Urothelium cell line (cell line): ENCODE measurements around the gene THTPA.
"Not testable (repeated sequence)": the region's sequence is repeated elsewhere in the genome, so short reads cannot be mapped to it uniquely, and the experiment has no call there.

Experiments
- DNase-seq: peaks from one replicate; pipeline ENCODE4 v3.0.0; 2011; ENCODE audit warnings: low spot score, mixed read lengths
- FAIRE-seq: peaks from 2 replicates; lab custom pipeline; 2011; peaks lifted over from hg19 to GRCh38; lab: Jason Lieb, UNC

The THTPA gene

DNA sequence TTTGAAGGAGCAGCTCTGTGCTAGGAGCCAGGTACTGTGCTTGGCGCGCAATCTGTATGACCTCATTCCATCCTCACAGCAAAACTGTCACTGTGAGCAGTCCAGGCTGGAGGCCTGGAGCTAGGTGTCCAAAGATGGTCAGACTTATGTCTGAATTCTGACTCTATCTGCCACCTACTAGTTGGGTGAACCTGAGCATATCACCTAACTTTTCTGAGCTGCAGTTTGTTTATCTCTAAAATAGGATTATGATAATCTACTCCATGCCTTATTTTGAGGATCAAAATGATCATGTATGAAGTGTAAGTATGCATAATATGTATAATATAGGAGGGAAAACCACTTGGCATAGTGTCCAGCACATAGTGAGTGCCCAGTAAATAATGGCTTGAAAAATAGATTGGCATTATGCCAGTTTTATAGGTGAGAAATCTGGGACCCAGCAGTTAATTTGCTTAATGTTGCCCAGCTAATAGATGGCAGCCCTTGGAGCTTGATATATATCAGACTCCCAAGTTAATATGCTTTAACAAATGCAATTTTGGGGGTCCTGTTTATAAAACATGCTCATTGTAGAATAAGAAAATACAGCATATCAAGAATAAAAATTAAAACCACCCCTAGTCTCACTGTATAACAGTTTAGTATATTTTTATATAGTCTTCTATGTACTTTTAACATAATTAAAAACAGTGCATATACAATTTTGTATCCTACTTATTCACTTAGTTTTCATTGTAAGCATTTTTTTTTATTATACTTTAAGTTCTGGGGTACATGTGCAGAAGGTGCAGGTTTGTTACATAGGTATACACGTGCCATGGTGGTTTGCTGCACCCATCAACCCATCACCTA, 27.1 kb downstream of the THTPA start:
- FAIRE-seq (no peak), DNase-seq (no peak)

DNA sequence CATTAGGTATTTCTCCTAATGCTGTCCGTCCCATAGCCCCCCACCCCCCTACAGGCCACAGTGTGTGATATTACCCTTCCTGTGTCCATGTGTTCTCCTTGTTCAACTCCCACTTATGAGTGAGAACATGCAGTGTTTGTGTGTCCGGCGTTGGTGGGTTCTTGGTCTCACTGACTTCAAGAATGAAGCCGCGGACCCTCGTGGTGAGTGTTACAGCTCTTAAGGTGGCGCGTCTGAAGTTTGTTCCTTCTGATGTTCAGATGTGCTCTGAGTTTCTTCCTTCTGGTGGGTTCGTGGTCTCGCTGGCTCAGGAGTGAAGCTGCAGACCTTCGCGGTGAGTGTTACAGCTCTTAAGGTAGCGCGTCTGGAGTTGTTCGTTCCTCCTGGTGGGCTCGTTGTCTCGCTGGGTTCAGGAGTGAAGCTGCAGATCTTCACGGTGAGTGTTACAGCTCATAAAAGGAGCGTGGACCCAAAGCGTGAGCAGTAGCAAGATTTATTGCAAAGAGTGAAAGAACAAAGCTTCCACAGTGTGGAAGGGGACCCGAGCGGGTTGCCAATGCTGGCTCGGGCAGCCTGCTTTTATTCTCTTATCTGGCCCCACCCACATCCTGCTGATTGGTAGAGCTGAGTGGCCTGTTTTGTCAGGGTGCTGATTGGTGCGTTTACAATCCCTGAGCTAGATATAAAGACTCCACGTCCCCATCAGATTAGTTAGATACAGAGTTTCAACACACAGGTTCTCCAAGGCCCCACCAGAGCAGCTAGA, 27.9 kb downstream of the THTPA start:
- not testable (repeated sequence) for DNase-seq, FAIRE-seq

DNA sequence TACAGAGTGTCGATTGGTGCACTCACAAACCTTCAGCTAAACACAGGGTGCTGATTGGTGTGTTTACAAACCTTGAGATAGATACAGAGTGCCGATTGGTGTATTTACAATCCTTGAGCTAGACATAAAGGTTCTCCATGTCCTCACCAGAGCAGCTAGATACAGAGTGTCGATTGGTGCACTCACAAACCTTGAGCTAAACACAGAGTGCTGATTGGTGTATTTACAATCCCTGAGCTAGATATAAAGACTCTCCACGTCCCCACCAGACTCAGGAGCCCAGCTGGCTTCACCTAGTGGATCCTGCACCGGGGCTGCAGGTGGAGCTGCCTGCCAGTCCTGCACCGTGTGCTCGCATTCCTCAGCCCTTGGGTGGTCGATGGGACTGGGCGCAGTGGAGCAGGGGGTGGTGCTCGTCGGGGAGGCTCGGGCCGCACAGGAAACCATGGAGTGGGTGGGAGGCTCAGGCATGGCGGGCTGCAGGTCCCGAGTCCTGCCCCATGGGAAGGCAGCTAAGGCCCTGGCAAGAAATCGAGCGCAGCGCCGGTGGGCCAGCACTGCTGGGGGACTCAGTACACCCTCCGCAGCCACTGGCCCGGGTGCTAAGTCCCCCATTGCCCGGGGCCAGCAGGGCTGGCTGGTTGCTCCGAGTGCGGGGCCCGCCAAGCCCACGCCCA, 28.6 kb downstream of the THTPA start:
- not testable (repeated sequence) for FAIRE-seq, DNase-seq

DNA sequence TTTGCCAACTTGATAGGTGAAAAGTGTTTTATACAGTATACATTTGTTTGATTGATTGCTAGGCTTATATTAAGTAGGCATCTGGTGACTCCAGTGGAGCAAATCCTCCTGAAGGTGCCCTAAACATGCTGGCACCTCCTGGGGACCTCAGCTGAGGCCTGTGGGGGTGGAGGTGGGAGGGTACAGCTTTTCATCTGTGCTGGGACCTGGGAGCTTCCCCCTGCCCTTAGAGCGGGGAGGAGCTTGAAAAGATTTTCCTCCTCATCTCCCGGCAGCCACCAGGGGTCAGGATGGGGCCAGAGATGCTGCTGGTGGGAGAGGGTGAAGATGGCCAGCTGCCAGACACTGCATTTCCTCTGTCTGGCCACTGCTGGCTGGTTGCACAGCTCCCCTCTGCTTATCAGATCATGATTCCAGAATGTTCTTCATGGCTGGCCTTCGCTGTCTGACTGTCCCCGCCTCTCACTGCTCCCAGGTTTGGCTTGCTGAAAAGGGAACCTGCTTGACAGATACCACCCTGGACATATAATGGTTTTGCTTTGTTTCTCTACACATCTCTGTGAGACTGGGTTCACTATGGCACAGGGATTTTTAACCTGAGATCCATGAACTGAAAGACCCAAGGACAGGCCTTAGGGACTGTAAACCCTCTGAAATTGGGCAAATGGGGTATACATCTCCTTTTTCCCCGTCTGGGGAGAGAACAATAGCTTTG, 33.0 kb downstream of the THTPA start:
- peak; percentile 92 for FAIRE-seq

DNA sequence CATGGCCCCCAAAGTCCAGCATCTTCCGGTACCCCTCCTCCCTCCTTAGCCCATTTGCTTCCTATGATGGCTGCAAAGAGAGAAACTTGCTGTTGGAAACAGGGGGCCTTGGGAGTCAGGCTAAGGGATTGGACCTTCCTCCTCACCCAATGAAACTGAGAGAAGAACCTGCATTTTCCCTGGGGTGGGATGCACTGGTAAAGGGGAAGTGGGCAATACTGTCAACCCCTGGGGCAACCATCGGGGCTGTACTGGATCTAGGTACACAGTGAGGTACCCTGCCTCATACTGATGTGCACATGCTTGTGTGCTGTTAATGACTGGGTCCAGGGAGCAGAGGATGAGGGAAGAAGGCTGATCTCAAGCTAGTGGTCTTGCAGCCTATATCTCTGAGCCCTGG, 33.5 kb downstream of the THTPA start:
- FAIRE-seq (no peak), DNase-seq (no peak)

More for the DNA sequence above, 33.0 kb downstream of the THTPA start:
- DNase-seq = peak; percentile 92

DNA sequence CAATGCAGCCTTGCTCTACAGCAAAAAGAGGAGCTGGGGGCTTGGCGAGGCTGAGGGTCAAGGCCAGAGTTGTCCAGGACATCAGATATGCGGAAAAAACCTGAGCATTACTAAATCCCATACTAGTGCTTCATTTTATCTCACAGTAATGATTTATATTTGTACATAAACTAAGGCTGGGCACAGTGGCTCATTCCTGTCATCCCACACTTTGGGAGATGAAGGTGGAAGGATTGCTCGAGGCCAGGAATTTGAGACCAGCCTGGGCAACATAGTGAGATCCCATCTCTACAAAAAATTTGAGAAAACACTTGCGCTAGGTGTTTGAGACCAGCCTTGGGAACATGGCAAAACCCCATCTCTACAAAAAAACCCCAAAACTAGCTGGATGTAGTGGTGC, 34.1 kb downstream of the THTPA start:
- no peak for DNase-seq
- no peak for FAIRE-seq

DNA sequence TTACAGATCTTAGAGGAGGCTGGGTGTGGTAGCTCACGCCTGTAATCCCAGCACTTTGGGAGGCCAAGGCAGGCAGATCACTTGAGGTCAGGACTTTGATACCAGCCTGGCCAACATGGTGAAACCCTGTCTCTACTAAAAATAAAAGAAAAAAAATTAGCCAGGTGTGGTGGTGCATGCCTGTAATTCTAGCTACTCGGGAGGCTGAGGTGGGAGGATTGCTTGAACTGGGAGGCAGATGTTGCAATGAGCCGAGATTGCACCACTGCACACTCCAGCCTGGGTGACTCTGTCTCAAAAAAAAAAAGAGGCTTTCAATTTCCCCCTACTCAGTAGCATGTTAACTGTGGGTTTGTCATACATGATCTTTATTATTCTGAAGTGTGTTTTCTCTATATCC, 38.1 kb downstream of the THTPA start:
- not testable (repeated sequence) for DNase-seq, FAIRE-seq

DNA sequence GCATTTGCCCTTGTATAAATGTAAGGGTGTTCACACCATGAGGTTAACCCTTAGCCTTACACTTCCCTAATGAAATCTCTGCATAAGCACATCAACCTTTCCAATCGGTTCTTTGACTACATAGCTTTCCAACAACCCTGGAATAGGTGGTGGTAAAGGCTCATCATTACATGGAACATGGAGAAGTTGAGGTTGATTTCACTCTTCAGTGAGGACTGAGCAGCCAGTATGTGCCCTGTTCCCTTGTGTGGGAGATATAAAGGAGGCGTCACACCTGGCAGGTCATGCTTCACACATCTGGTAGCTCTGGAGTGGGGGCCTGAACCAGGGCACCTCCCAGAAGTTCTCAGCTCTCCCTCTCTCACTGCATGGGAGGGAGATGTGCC, 44.2 kb downstream of the THTPA start:
- DNase-seq = no peak
- FAIRE-seq = no peak

DNA sequence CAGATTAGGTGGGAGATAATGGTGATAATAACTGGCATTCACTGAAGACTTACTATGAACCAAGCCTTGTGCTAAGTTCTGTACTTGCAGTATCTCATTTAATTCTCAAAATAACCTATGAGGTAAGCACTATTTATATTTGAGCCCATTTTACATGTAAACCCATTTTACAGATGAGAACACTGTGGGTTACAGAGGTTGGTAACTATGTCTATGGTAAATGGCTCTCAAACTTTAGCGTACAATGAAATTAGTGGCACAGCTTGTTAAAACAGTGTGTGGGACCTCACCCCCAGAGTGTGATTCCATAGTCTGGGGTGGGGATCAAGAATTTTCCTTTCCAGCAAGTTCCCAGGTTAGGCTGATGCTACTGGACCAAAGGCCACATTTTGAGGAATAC, 44.7 kb downstream of the THTPA start:
- DNase-seq (no peak), FAIRE-seq (no peak)

DNA sequence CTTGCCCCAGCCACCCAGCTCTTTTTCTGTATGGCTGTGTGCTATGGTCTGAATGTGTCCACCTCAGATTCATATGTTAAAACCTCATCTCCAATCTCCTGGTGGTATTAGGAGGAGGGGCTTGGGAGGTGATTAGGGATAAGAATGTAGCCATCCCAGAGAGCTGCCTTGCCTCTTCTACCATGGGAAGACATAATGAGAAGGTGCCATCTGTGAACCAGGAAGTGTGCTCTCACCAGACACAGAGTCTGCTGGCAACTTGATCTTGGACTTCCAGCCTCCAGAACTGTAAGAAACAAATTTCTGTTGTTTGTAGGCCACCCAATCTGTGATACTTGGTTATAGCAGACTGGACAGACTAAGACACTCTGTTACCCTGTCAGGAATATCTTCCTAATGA, 45.4 kb downstream of the THTPA start:
- no peak for DNase-seq

DNA sequence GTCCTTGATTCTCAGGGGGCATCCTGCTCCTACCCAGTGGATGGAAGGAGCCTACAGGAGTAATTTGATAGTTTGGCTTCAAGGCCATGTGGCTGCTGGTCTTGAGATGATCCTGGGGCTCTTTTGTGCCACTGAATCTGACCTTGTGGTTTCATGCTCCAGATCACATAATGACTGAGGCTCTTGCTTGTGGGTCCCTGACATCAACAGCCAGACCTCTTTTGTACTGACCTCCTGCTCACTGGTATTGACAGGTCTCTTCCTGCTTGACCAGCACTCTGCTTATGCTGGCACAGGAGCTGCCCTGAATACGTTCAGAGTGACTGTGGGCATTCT, 45.7 kb downstream of the THTPA start:
- FAIRE-seq = no peak
- no peak for DNase-seq

More for the DNA sequence above, 45.4 kb downstream of the THTPA start:
- FAIRE-seq = no peak

DNA sequence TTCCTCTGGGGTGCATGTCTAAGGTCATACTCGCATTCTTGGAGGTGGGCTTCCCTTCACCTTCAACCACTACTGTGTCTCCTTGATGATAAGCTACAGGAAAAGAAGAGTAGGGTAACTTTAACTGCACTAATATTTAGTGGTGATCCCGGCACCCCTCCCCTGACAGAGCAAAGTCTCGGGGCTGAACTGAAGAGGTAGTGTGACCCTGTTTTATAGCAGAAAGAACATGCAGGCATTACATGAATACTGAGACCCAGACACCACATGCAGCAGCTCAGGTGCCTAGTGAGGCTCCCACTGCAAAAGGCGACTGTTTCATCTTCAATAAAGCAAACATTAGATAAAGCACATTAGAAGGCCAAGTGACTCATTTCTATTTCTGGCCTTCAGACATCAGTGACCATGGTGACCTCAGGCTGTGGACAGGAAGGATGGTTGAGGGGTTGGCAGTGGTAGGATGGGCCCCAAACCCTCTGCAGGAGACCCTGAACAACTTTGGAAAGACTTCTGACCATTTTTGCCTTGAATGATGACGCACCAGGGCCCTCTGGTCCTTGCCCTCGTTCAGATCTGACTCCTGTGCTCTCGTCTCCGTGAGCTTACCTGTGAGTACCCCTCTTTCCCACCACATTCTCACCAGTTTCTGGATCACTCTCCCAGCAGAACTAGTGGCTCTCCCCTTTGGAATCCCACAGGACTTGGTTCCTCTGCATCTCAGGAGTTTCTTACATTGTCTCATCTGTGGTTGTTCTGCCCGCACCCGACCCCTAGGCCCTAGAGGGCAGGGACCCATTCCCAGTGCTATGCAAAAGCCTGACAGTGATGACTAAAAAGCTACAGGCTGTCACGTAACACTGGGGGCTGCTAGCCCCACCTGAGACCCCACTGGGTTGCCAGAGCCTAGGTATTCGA, 46.4 kb downstream of the THTPA start:
- FAIRE-seq = no peak
- DNase-seq = no peak

DNA sequence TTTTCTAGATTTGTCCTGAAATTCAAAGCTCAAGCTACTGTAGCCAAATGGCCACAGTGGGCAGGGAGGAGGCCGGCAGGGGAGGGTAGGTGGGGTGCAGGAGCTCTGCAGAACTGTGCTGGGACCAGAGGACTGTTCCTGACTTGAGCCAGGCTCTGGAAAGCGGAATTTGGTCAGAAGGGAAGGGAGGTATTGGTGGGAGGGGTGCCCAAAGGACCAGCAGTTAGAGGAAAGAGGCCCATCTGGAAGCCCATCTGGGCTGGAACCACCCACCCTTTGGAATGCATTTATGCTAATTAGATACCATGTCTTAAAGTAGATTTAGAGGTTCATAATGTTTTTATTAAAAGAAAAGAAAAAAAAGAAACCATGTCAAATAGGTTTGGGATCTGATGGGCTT, 47.0 kb downstream of the THTPA start:
- FAIRE-seq (no peak), DNase-seq (no peak)

DNA sequence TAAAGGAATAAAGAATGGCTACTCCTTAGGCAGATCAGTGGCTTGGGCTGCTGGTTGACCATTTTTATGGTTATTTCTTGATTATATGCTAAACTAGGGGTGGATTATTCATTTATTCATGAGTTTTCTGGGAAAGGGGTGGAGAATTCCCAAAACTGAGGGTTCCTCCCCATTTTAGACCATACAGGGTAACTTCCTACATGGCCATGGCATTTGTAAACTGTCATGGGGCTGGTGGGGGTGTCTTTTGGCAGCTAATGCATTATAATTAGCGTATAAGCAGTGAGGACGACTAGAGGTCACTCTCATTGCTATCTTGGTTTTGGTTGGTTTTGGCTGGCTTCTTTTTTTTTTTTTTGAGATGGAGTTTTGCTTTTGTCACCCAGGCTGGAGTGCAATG, 48.1 kb downstream of the THTPA start:
- FAIRE-seq = no peak

DNA sequence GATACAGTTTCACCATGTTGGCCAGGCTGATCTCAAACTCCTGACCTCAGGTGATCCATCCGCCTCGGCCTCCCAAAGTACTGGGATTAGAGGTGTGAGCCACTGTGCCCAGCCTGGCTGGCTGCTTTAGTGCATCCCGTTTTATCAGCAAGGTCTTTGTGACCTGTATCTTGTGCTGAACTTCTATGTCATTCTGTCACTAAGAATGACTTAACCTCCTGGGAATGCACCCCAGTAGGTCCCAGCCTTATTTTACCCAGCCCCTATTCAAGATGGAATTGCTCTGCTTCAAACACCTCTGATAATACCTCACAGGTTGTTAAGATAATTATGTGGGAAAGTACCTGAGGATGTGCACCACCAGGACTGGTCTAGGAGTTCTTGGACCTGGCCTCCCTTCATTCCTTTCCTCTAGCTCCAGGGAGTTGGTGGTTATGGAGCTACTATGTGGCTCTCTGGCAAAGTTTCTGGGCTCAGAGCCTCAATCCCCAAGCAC, 48.7 kb downstream of the THTPA start:
- no peak for FAIRE-seq
- no peak for DNase-seq

More for the DNA sequence above, 48.1 kb downstream of the THTPA start:
- DNase-seq = no peak

DNA sequence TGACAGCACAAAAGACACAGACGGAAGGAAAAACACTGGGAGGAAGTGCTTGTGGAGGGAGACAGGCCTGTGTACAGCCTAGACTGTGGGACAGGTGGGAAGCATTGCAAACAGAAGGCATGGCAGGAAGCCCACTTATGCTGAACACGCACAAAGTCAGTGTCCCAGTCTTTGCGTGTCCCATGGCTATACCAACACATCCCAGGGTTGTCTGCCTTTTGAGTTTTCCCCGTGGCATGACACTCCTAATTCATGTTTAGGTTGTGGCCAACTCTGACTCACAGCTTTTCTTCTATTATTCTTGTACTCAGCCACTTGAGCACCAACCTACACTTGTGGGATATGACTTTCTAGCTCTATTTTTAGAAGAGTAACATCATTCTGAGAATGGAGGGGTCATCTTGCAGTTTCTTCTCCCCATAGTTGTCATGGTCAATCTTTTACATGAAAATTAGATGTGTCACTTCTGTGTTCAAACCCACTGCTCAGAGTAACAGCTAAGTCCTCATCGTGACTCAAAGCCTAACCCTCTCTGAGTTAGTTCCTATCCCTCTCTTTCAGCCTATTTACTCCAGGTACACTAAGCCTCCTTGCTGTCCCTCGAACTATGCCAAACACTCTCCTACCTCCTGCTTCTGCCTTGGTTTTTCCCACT, 50.0 kb downstream of the THTPA start:
- FAIRE-seq (no peak), DNase-seq (no peak)

DNA sequence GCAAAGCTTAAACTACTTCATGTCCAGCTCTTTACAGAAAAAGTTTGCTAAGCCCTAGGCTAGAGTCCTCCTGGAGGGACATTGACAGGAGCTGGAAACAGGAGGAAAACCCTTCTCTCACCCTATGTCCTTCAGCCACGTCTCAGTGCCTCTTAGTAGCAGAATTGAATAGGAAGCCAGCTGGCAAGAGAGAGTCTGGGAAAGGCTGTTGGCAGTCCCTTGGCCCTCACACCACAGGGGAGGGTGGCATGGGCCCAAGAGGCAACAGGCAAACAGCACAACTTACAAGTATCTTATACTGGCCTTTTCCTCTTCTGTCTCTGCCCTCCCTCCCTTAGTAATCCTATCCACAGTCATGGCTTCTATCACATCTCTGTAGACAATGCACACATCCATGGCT, 52.4 kb downstream of the THTPA start:
- FAIRE-seq = no peak
- DNase-seq = no peak

DNA sequence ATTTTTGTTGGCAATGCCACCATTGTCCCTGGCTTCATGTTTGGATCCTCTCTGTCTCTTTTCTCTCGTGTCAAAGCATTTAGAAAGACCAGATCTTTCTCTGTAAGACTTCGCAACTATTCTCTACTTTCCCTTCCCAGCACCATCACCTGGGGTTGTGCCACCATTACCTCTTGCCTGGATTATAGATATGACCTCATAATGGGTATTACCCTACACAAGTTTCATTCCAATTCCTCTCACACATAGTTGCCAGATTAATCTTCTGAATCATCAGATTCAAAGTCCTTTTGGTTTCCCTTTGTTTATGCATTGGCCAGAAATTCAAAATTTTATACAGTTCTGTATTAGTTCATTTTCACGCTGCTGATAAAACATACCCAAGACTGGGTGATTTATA, 52.9 kb downstream of the THTPA start:
- FAIRE-seq (no peak), DNase-seq (no peak)

DNA sequence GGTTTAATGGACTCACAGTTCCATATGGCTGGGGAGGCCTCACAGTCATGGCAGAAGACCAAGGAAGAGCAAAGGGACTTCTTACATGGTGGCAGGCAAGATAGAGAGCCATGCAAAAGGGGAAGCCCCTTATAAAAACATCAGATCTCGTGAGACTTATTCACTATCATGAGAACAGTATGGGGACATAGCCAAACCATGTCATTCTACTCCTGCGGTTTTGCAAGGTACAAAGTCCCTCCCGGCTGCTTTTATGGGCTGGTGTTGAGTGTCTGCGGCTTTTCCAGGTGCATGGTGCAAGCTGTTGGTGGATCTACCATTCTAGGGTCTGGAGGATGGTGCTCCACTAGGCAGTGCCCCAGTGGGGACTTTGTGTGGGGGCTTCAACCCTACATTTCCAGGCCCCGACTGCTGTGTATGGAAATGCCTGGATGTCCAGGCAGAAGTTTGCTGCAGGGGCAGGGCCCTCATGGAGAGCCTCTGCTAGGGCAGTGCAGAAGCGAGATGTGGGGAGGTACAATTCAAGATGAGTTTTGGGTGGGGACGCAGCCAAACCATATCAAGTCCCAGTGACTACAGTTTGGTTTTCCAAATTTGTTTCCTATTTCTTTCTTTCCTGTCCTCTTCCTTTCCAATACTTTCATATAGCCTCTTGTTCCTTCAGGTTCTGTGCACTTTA, 53.5 kb downstream of the THTPA start:
- FAIRE-seq, DNase-seq: not testable (repeated sequence)
